Measurements from ENCODE around the gene NEXMIF.
"Not testable (repeated sequence)": the region's sequence is repeated elsewhere in the genome, so short reads cannot be mapped to it uniquely, and the experiment has no call there.

The NEXMIF gene

GRCh38 chrX:74925225-74926088, at the start of gene NEXMIF:
Gene NEXMIF (minus strand): TSS chrX:74925452.
- DNase-seq, result no peak

GRCh38 chrX:74961962-74962361, 36.7 kb upstream of the NEXMIF start:
- DNase-seq, result not testable (repeated sequence)

- DNase-seq, result no peak
Measured at GRCh38 chrX:74949717-74950116, 24.5 kb upstream of the NEXMIF start.

- no peak for DNase-seq
Measured at GRCh38 chrX:74940414-74940813, 15.2 kb upstream of the NEXMIF start.

GRCh38 chrX:74931214-74931613, 6.0 kb upstream of the NEXMIF start:
- DNase-seq, result no peak

- DNase-seq, result no peak
Measured at GRCh38 chrX:74924449-74925224, 615 bp downstream of the NEXMIF start.

- no peak for DNase-seq
Measured at GRCh38 chrX:74923942-74924448, 1.3 kb downstream of the NEXMIF start.

- no peak for DNase-seq
Measured at GRCh38 chrX:74922922-74923543, 2.2 kb downstream of the NEXMIF start.

GRCh38 chrX:74911494-74911893, 13.8 kb downstream of the NEXMIF start:
- no peak for DNase-seq

- DNase-seq, result no peak
Measured at GRCh38 chrX:74906417-74906816, 18.8 kb downstream of the NEXMIF start.

GRCh38 chrX:74902806-74903205, 22.4 kb downstream of the NEXMIF start:
- DNase-seq, result no peak

GRCh38 chrX:74892561-74892960, 32.7 kb downstream of the NEXMIF start:
- DNase-seq, result no peak

- no peak for DNase-seq
Measured at GRCh38 chrX:74890676-74891430, 34.4 kb downstream of the NEXMIF start.

GRCh38 chrX:74882383-74882782, 42.9 kb downstream of the NEXMIF start:
- not testable (repeated sequence) for DNase-seq

- no peak for DNase-seq
Measured at GRCh38 chrX:74865725-74866124, 59.5 kb downstream of the NEXMIF start.

GRCh38 chrX:74853255-74853654, 72.0 kb downstream of the NEXMIF start:
- DNase-seq, result no peak

- DNase-seq, result no peak
Measured at GRCh38 chrX:74835566-74835965, 89.7 kb downstream of the NEXMIF start.

- not testable (repeated sequence) for DNase-seq
Measured at GRCh38 chrX:74819797-74820196, 105.5 kb downstream of the NEXMIF start.

- no peak for DNase-seq
Measured at GRCh38 chrX:74814681-74815080, 110.6 kb downstream of the NEXMIF start.

- no peak for DNase-seq
Measured at GRCh38 chrX:74804574-74804973, 120.7 kb downstream of the NEXMIF start.

- no peak for DNase-seq
Measured at GRCh38 chrX:74800062-74800461, 125.2 kb downstream of the NEXMIF start.

GRCh38 chrX:74797338-74797887, 127.8 kb downstream of the NEXMIF start:
- no peak for DNase-seq

Data from AML-193 (cell line).